ENCODE measurements around the gene TRNAU1AP.

DNA sequence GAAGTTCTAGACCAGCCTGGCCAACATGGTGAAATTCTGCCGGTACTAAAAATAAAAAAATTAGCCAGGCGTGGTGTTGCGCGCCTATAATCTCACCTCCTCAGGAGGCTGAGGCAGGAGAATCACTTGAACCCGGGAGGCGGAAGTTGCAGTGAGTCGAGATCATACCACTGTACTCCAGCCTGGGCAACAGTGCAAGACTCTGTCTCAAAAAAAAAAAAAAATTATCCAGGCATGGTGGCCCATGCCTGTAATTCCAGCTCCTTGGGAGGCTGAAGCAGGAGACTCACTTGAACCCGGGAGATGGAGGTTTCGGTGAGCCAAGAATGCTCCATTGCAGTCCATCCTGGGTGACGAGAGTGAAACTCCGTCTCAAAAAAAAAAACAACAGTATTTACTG, 20.7 kb downstream of the TRNAU1AP start:
- TF ChIP-seq POLR2AphosphoS5 (IDR thresholded peaks at IDR 0.05; ENCODE audit: low read depth, low read length) (no peak), ZFP1 (CRISPR knock-in tag; IDR thresholded peaks at IDR 0.05) (no peak), ZBTB7A (CRISPR knock-in tag; IDR thresholded peaks at IDR 0.05) (no peak), HINFP (CRISPR knock-in tag; IDR thresholded peaks at IDR 0.05; ENCODE audit: low read depth) (no peak), PCBP1 (IDR thresholded peaks at IDR 0.05; ENCODE audit: borderline replicate concordance, low read depth, low read length) (no peak), ZNF136 (CRISPR knock-in tag; IDR thresholded peaks at IDR 0.05; ENCODE audit: low read depth) (no peak), NFE2 (CRISPR knock-in tag; IDR thresholded peaks at IDR 0.05) (no peak), TCF7L2 (IDR thresholded peaks at IDR 0.05; ENCODE audit: low read depth, low read length) (no peak), MAF1 (CRISPR knock-in tag; IDR thresholded peaks at IDR 0.05; ENCODE audit: borderline replicate concordance) (no peak)
